Body of pancreas (tissue), 4 donors: ENCODE data around the gene MAP2K1.

ENCODE experiments used
- POLR2A ChIP-seq, 3 donors: fragments of 450-650 bp; IDR thresholded peaks; one replicate each; pipeline ENCODE4 v1.6.1; 2016; ENCODE audit warnings: antibody characterized with exemption in 3 of 3, mild to moderate bottlenecking in 2 of 3
- TF ChIP-seq, protein P1 (sequence below), 7 experiments: fragments of 450-650 bp in 4 of 7; fragments of 200-600 bp in 3 of 7; sonication (generic) in 3 of 7; IDR thresholded peaks; one replicate each; pipeline ENCODE4 v1.5.1; 2016 to 2019; ENCODE audit warnings: antibody characterized with exemption in 7 of 7

DNA sequence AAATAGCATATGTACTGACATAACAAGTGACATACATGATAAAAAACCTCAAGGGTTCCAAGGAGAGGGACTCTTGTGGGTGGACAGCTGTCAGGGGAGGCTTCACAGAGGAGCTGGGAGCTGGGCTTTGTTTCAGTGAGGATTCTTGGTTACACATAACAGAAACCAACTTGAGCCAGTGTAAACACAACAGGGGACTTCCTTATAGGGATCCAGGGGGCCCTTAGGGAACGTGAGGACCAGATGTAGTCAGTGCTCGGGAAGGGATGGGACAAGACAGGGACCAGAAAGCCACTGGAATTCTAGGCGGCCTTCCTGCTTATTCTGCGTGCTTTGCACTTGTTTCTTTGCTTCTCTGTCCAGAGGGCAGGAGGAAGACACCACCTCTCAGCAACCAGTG lies 75.9 kb downstream of the MAP2K1 start:
- TF ChIP-seq, protein P1, sequence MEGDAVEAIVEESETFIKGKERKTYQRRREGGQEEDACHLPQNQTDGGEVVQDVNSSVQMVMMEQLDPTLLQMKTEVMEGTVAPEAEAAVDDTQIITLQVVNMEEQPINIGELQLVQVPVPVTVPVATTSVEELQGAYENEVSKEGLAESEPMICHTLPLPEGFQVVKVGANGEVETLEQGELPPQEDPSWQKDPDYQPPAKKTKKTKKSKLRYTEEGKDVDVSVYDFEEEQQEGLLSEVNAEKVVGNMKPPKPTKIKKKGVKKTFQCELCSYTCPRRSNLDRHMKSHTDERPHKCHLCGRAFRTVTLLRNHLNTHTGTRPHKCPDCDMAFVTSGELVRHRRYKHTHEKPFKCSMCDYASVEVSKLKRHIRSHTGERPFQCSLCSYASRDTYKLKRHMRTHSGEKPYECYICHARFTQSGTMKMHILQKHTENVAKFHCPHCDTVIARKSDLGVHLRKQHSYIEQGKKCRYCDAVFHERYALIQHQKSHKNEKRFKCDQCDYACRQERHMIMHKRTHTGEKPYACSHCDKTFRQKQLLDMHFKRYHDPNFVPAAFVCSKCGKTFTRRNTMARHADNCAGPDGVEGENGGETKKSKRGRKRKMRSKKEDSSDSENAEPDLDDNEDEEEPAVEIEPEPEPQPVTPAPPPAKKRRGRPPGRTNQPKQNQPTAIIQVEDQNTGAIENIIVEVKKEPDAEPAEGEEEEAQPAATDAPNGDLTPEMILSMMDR (IDR thresholded peaks at IDR 0.05), result no peak
- no peak for TF ChIP-seq POLR2A (IDR thresholded peaks at IDR 0.05)
